Liver (tissue), 3 donors: Measurements from ENCODE around the gene EXOSC6.
"Not testable (repeated sequence)": the region's sequence is repeated elsewhere in the genome, so short reads cannot be mapped to it uniquely, and the experiment has no call there.

Experiments
- EGR1 ChIP-seq, 2 donors: IDR thresholded peaks; 2 replicates each; pipeline ENCODE4 v1.6.1; 2016 to 2018; ENCODE audit warnings: antibody characterized with exemption in 2 of 2, low read depth in 2 of 2
- FOXA1 ChIP-seq: IDR thresholded peaks from 2 replicates; pipeline ENCODE4 v1.6.1; 2016; ENCODE audit warnings: antibody characterized with exemption
- HNF4A ChIP-seq, 2 donors: conservative IDR thresholded peaks; 2 replicates each; pipeline ENCODE4 v1.6.1; 2016; ENCODE audit warnings: antibody characterized with exemption in 2 of 2, mild to moderate bottlenecking in 2 of 2
- HNF4G ChIP-seq: IDR thresholded peaks from 2 replicates; pipeline ENCODE4 v1.6.1; 2016; ENCODE audit warnings: antibody characterized with exemption
- JUND ChIP-seq, 2 donors: IDR thresholded peaks; 2 replicates each; pipeline ENCODE4 v1.6.1; 2016; ENCODE audit warnings: antibody characterized with exemption in 2 of 2
- RAD21 ChIP-seq, 2 donors: IDR thresholded peaks; 2 replicates each; pipeline ENCODE4 v1.6.1; 2016; ENCODE audit warnings: antibody characterized with exemption in 2 of 2, mild to moderate bottlenecking in 2 of 2
- SP1 ChIP-seq: IDR thresholded peaks from 2 replicates; pipeline ENCODE4 v1.6.1; 2018; ENCODE audit warnings: antibody characterized with exemption, mild to moderate bottlenecking
- TAF1 ChIP-seq: conservative IDR thresholded peaks from 2 replicates; pipeline ENCODE4 v1.6.1; 2016; ENCODE audit warnings: antibody characterized with exemption, mild to moderate bottlenecking
- YY1 ChIP-seq: IDR thresholded peaks from 2 replicates; pipeline ENCODE4 v1.6.1; 2016; ENCODE audit warnings: antibody characterized with exemption, mild to moderate bottlenecking
- TF ChIP-seq, protein P1 (sequence below): fragments of 150-350 bp; IDR thresholded peaks from 2 replicates; pipeline ENCODE4 v1.5.1; 2017; ENCODE audit warnings: improper control_type of control experiment, low read depth, low read length; ENCODE audit not compliant: missing input control
- TF ChIP-seq, protein P2 (sequence below): IDR thresholded peaks from 2 replicates; pipeline ENCODE4 v1.6.1; 2016; ENCODE audit warnings: antibody characterized with exemption, mild to moderate bottlenecking
- TF ChIP-seq, protein P3 (sequence below): IDR thresholded peaks from 2 replicates; pipeline ENCODE4 v1.6.1; 2016; ENCODE audit warnings: antibody characterized with exemption
- TF ChIP-seq, protein P4 (sequence below): IDR thresholded peaks from 2 replicates; pipeline ENCODE4 v1.6.1; 2016; ENCODE audit warnings: antibody characterized with exemption
- TF ChIP-seq, protein P5 (sequence below): IDR thresholded peaks from 2 replicates; pipeline ENCODE4 v1.6.1; 2016; ENCODE audit warnings: antibody characterized with exemption
- donor health status: healthy.
- donor health status: healthy.

DNA sequence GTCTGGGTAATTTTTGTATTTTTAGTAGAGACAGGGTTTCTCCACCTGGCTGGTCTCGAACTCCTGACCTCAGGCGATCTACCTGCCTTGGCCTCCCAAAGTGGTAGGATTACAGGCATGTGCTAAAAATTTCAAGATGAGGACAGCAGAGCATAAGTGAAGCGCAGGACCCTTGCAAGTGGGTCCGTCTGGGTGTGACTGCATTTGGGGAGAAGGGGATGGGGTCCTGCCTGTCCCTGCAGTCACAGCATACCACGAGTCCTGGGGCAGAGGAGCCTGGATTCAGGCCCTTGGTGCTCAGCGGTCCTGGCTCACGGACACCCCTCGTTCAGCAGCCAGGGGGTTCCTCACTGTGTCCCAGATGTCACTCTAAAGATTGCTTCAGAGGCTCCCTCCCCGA lies 53.5 kb downstream of the EXOSC6 start:
- TF ChIP-seq HNF4G; RAD21 (IDR thresholded peaks at IDR 0.05); EGR1 (IDR thresholded peaks at IDR 0.05; ENCODE audit: low read depth in 2 of 2); YY1; JUND (IDR thresholded peaks at IDR 0.05); TAF1; HNF4A (conservative IDR thresholded peaks at IDR 0.05); SP1; FOXA1: not testable (repeated sequence)
- TF ChIP-seq, protein P1, sequence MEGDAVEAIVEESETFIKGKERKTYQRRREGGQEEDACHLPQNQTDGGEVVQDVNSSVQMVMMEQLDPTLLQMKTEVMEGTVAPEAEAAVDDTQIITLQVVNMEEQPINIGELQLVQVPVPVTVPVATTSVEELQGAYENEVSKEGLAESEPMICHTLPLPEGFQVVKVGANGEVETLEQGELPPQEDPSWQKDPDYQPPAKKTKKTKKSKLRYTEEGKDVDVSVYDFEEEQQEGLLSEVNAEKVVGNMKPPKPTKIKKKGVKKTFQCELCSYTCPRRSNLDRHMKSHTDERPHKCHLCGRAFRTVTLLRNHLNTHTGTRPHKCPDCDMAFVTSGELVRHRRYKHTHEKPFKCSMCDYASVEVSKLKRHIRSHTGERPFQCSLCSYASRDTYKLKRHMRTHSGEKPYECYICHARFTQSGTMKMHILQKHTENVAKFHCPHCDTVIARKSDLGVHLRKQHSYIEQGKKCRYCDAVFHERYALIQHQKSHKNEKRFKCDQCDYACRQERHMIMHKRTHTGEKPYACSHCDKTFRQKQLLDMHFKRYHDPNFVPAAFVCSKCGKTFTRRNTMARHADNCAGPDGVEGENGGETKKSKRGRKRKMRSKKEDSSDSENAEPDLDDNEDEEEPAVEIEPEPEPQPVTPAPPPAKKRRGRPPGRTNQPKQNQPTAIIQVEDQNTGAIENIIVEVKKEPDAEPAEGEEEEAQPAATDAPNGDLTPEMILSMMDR, result not testable (repeated sequence)
- TF ChIP-seq, protein P2, sequence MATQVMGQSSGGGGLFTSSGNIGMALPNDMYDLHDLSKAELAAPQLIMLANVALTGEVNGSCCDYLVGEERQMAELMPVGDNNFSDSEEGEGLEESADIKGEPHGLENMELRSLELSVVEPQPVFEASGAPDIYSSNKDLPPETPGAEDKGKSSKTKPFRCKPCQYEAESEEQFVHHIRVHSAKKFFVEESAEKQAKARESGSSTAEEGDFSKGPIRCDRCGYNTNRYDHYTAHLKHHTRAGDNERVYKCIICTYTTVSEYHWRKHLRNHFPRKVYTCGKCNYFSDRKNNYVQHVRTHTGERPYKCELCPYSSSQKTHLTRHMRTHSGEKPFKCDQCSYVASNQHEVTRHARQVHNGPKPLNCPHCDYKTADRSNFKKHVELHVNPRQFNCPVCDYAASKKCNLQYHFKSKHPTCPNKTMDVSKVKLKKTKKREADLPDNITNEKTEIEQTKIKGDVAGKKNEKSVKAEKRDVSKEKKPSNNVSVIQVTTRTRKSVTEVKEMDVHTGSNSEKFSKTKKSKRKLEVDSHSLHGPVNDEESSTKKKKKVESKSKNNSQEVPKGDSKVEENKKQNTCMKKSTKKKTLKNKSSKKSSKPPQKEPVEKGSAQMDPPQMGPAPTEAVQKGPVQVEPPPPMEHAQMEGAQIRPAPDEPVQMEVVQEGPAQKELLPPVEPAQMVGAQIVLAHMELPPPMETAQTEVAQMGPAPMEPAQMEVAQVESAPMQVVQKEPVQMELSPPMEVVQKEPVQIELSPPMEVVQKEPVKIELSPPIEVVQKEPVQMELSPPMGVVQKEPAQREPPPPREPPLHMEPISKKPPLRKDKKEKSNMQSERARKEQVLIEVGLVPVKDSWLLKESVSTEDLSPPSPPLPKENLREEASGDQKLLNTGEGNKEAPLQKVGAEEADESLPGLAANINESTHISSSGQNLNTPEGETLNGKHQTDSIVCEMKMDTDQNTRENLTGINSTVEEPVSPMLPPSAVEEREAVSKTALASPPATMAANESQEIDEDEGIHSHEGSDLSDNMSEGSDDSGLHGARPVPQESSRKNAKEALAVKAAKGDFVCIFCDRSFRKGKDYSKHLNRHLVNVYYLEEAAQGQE, result not testable (repeated sequence)
- TF ChIP-seq, protein P3, sequence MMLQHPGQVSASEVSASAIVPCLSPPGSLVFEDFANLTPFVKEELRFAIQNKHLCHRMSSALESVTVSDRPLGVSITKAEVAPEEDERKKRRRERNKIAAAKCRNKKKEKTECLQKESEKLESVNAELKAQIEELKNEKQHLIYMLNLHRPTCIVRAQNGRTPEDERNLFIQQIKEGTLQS, result not testable (repeated sequence)
- TF ChIP-seq, protein P4, sequence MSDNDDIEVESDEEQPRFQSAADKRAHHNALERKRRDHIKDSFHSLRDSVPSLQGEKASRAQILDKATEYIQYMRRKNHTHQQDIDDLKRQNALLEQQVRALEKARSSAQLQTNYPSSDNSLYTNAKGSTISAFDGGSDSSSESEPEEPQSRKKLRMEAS, result not testable (repeated sequence)
- TF ChIP-seq, protein P5, sequence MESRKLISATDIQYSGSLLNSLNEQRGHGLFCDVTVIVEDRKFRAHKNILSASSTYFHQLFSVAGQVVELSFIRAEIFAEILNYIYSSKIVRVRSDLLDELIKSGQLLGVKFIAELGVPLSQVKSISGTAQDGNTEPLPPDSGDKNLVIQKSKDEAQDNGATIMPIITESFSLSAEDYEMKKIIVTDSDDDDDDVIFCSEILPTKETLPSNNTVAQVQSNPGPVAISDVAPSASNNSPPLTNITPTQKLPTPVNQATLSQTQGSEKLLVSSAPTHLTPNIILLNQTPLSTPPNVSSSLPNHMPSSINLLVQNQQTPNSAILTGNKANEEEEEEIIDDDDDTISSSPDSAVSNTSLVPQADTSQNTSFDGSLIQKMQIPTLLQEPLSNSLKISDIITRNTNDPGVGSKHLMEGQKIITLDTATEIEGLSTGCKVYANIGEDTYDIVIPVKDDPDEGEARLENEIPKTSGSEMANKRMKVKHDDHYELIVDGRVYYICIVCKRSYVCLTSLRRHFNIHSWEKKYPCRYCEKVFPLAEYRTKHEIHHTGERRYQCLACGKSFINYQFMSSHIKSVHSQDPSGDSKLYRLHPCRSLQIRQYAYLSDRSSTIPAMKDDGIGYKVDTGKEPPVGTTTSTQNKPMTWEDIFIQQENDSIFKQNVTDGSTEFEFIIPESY, result not testable (repeated sequence)
